Keratinocyte (primary cell): ENCODE measurements around the gene AKAP6. TPM values are rescaled to one million over a fixed set of nuclear protein-coding genes. Genes with fewer than 3 reads are reported as not detected.

ENCODE experiments used
- DNase-seq: peaks from one replicate; pipeline ENCODE4 v3.0.0-alpha.2; 2011; ENCODE audit warnings: low read depth, missing footprints, low spot score
- FAIRE-seq: peaks from 2 replicates; lab custom pipeline; 2011; peaks lifted over from hg19 to GRCh38; lab: Jason Lieb, UNC
- H2AFZ ChIP-seq: 2 replicates; pipeline ENCODE4 v1.6.0; 2012; ENCODE audit warnings: low read length, control low read depth, inconsistent platforms; ENCODE audit not compliant: control insufficient read depth
- H3K27ac ChIP-seq: 2 replicates; pipeline ENCODE4 v1.5.1; 2011; ENCODE audit warnings: low read length; ENCODE audit not compliant: control insufficient read depth, insufficient read depth
- H3K27me3 ChIP-seq: 3 replicates; pipeline ENCODE4 v1.6.0; 2011; ENCODE audit warnings: low read length; ENCODE audit not compliant: control insufficient read depth, insufficient read depth; ENCODE audit errors: extremely low read depth
- H3K36me3 ChIP-seq, 2 experiments: 2 replicates in 1 of 2; 3 replicates in 1 of 2; pipeline ENCODE4 v1.5.1; 2011; ENCODE audit warnings: low read length in 2 of 2, mild to moderate bottlenecking in 1 of 2; ENCODE audit not compliant: control insufficient read depth in 2 of 2, insufficient read depth in 2 of 2; ENCODE audit errors: extremely low read depth in 1 of 2
- H3K4me1 ChIP-seq: 3 replicates; pipeline ENCODE4 v1.5.1; 2011; ENCODE audit warnings: low read length; ENCODE audit not compliant: control insufficient read depth, insufficient read depth; ENCODE audit errors: extremely low read depth
- H3K4me2 ChIP-seq: 3 replicates; pipeline ENCODE4 v1.6.0; 2011; ENCODE audit warnings: low read depth, low read length; ENCODE audit not compliant: control insufficient read depth, insufficient read depth; ENCODE audit errors: extremely low read depth
- H3K4me3 ChIP-seq, 3 experiments: fragments of 200-600 bp in 1 of 3; sonication (generic) in 1 of 3; 2 replicates in 2 of 3; 3 replicates in 1 of 3; pipeline ENCODE4 v1.5.1; 2011 to 2016; ENCODE audit warnings: low read length in 3 of 3, mild to moderate bottlenecking in 3 of 3, control low read depth in 2 of 3, inconsistent platforms in 1 of 3, low read depth in 1 of 3, mixed read lengths in 1 of 3, mixed run types in 1 of 3, moderate library complexity in 1 of 3; ENCODE audit not compliant: control insufficient read depth in 2 of 3, insufficient read depth in 2 of 3; ENCODE audit errors: extremely low read depth in 1 of 3
- H3K79me2 ChIP-seq: 2 replicates; pipeline ENCODE4 v1.6.0; 2012; ENCODE audit warnings: low read length; ENCODE audit not compliant: control insufficient read depth, insufficient read depth
- H3K9ac ChIP-seq: 3 replicates; pipeline ENCODE4 v1.6.0; 2011; ENCODE audit warnings: low read length; ENCODE audit not compliant: control insufficient read depth, insufficient read depth; ENCODE audit errors: extremely low read depth
- H3K9me1 ChIP-seq: 3 replicates; pipeline ENCODE4 v1.6.0; 2011; ENCODE audit warnings: low read length; ENCODE audit not compliant: control insufficient read depth, insufficient read depth; ENCODE audit errors: extremely low read depth
- H3K9me3 ChIP-seq: 2 replicates; pipeline ENCODE4 v1.5.1; 2012; ENCODE audit warnings: low read depth, low read length; ENCODE audit not compliant: control insufficient read depth
- H4K20me1 ChIP-seq: 3 replicates; pipeline ENCODE4 v1.6.0; 2011; ENCODE audit warnings: low read length; ENCODE audit not compliant: control insufficient read depth, insufficient read depth; ENCODE audit errors: extremely low read depth
- EZH2 ChIP-seq: IDR thresholded peaks from one replicate; pipeline ENCODE4 v1.6.1; 2012; ENCODE audit warnings: inconsistent platforms, mild to moderate bottlenecking, low read length, moderate library complexity
- dilution Hi-C: fragments of 300-500 bp; cut with MboI; formaldehyde crosslinking; loops from one replicate; pipeline ENCODE4 v1.7.0; 2020; ENCODE audit warnings: low sequenced_read_pairs; ENCODE audit not compliant: extremely low pct_ligation_motif_present
- polyA plus RNA-seq, 5 experiments: library from polyadenylated mRNA; depleted of rRNA in 3 of 5; stranded (reverse) in 3 of 5; stranded (forward) in 1 of 5; unstranded in 1 of 5; fragments of >200 nt; gene quantifications; 1 replicate in 1 of 5; 2 replicates in 3 of 5; 3 replicates in 1 of 5; pipeline versions ENCODE4 v1.2.1 to v1.2.3, GENCODE V29; 2011 to 2012; ENCODE audit warnings: missing spikeins in 2 of 5, low read depth in 1 of 5, low replicate concordance in 1 of 5
- TF ChIP-seq, protein P1 (sequence below), 3 experiments: IDR thresholded peaks in 1 of 3; conservative IDR thresholded peaks in 1 of 3; optimal IDR thresholded peaks in 1 of 3; 2 replicates in 2 of 3; 3 replicates in 1 of 3; pipeline versions ENCODE3 to v1.5.1; 2011; ENCODE audit warnings: low read length in 3 of 3, mild to moderate bottlenecking in 3 of 3, moderate library complexity in 2 of 3, control low read depth in 1 of 3, inconsistent platforms in 1 of 3; ENCODE audit not compliant: insufficient read depth in 2 of 3; ENCODE audit errors: extremely low read depth in 1 of 3

The AKAP6 gene
- polyA plus RNA-seq, 1 donor (not counting 4 experiments of a cell fraction or from before 2014, with no cell fraction given): 2.0 TPM

DNA sequence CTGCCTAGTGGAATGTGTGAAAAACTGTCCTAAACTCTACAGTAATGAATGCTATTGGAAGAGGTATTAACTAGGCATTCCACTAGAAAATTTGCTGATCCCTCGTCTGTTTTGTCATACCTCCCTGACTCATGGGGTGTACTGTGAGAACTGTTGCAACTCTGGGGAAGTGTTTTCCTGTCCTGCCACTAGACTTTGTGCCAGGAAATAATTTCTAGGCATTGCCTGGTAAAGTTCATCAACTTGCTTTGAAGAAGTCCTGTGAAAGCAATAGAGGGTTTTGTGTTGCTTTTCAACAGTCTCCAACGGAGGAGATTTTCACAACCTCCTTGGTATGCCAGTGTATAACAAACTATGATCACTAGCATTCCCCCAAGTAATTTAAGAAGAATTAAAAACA is 139.9 kb downstream of the AKAP6 start:
- TF ChIP-seq EZH2: no peak
- DNase-seq (no peak), FAIRE-seq (peak; percentile 89)
- Histone ChIP-seq H3K79me2 (no peaks in the 10 kb centered on the region), H3K9ac (peak overlapping the region; percentile 64), H3K27ac (peak overlapping the region; percentile 91), H3K4me2 (peak overlapping the region; percentile 65), H2AFZ (no peak overlapping the region), H3K4me1 (peaks cover 62% of the 10 kb centered on the region), H3K9me3 (no peaks in the 10 kb centered on the region), H3K9me1 (no peaks in the 10 kb centered on the region), H3K4me3 (no peak overlapping the region), H4K20me1 (no peaks in the 10 kb centered on the region), H3K36me3 (no peaks in the 10 kb centered on the region), H3K27me3 (no peaks in the 10 kb centered on the region)
- dilution Hi-C loops: no loop called here

DNA sequence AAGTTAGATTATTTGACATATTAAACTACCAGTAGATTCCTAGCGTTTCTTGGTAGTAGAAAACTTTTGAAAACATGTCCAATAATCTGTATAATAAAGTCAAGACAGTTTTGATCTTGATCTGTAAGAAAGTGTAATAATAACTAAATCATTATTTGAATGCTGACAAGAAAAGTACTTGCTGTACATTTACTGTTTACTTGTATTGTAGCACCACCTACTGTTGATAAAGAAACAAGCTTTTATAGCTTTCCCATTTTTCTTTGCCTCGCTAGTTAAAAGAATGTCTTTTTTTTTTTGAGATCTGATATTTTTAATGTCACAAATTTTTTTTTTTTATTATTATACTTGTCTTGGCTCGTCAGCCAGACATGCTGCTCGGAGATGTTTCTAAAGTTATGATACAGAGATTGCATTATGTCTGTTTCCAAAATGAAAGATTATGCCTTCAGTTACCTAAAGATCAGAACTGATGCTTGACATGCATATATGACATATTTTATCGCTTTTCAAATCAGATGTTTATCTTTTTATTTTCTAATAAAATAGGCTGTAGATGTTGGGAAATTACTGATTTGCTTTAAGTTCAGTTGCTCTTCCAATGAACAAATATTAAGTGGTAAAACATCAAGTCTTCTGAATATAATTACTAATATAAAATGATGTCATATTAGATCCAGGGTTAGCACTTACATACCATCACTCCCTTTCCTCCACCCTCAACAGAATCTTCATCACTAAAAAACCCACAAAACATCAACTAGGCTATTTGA is 140.5 kb downstream of the AKAP6 start:
- Histone ChIP-seq H3K27me3 (no peaks in the 10 kb centered on the region), H3K4me2 (peak overlapping the region; percentile 65), H3K4me1 (peaks cover 68% of the 10 kb centered on the region), H3K79me2 (no peaks in the 10 kb centered on the region), H3K4me3 (no peak overlapping the region), H3K27ac (peak overlapping the region; percentile 91), H2AFZ (peak overlapping the region; percentile 58), H3K9ac (peak overlapping the region; percentile 64), H3K9me3 (no peaks in the 10 kb centered on the region), H3K9me1 (no peaks in the 10 kb centered on the region), H4K20me1 (no peaks in the 10 kb centered on the region), H3K36me3 (no peaks in the 10 kb centered on the region)
- no peak for TF ChIP-seq EZH2
- TF ChIP-seq, protein P1, sequence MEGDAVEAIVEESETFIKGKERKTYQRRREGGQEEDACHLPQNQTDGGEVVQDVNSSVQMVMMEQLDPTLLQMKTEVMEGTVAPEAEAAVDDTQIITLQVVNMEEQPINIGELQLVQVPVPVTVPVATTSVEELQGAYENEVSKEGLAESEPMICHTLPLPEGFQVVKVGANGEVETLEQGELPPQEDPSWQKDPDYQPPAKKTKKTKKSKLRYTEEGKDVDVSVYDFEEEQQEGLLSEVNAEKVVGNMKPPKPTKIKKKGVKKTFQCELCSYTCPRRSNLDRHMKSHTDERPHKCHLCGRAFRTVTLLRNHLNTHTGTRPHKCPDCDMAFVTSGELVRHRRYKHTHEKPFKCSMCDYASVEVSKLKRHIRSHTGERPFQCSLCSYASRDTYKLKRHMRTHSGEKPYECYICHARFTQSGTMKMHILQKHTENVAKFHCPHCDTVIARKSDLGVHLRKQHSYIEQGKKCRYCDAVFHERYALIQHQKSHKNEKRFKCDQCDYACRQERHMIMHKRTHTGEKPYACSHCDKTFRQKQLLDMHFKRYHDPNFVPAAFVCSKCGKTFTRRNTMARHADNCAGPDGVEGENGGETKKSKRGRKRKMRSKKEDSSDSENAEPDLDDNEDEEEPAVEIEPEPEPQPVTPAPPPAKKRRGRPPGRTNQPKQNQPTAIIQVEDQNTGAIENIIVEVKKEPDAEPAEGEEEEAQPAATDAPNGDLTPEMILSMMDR (optimal IDR thresholded peaks at IDR 0.05 in 1 of 3, IDR thresholded peaks at IDR 0.05 in 1 of 3, conservative IDR thresholded peaks at IDR 0.05 in 1 of 3; ENCODE audit: extremely low read depth in 1 of 3, insufficient read depth in 2 of 3, low read length in 3 of 3): peak in 1 of 3 experiments; percentile 50
- no peak for DNase-seq
- peak; percentile 49 for FAIRE-seq
- dilution Hi-C loops: no loop called here
